MCF 10A (cell line): Measurements from ENCODE around the gene SRRM1. TPM values are rescaled to one million over a fixed set of nuclear protein-coding genes. Genes with fewer than 3 reads are reported as not detected.

Source experiments
- BruUV-seq: library from RNA; stranded (reverse); fragments of 400-500 nt; replicated peaks from 2 replicates; lab custom pipeline; 2021; lab: Mats Ljungman, UMichigan
- CTCF ChIA-PET: fragments of 300-600 bp; sonication (Branson Sonifier 250); formaldehyde crosslinking; extraction: SDS; loops from one replicate; lab custom pipeline; 2021; ENCODE audit warnings: antibody characterized with exemption, inconsistent platforms; lab: Yijun Ruan, JAX
- POLR2A ChIA-PET: fragments of 300-600, 350-650 bp; sonication (Branson Sonifier 250); formaldehyde crosslinking; extraction: SDS; loops from one replicate; lab custom pipeline; 2020; ENCODE audit warnings: antibody characterized with exemption, inconsistent platforms; lab: Yijun Ruan, JAX
- DNase-seq: peaks from one replicate; pipeline ENCODE4 v3.0.0-alpha.2; 2018; ENCODE audit not compliant: unreplicated experiment
- H3K27ac Mint-ChIP-seq: one replicate; pipeline ENCODE4 v1.8.0; 2022; ENCODE audit warnings: mild to moderate bottlenecking, low read depth, mixed read lengths; ENCODE audit not compliant: unreplicated experiment
- H3K27me3 Mint-ChIP-seq: one replicate; pipeline ENCODE4 v1.8.0; 2022; ENCODE audit warnings: mixed read lengths; ENCODE audit not compliant: insufficient read depth, unreplicated experiment
- H3K36me3 Mint-ChIP-seq: one replicate; pipeline ENCODE4 v1.8.0; 2022; ENCODE audit warnings: mild to moderate bottlenecking, moderate library complexity, mixed read lengths; ENCODE audit not compliant: insufficient read depth, unreplicated experiment
- H3K4me1 Mint-ChIP-seq: one replicate; pipeline ENCODE4 v1.8.0; 2022; ENCODE audit warnings: mixed read lengths; ENCODE audit not compliant: insufficient read depth, unreplicated experiment
- H3K4me3 Mint-ChIP-seq: one replicate; pipeline ENCODE4 v1.8.0; 2022; ENCODE audit warnings: mild to moderate bottlenecking, moderate library complexity, mixed read lengths; ENCODE audit not compliant: unreplicated experiment
- H3K9me3 Mint-ChIP-seq: one replicate; pipeline ENCODE4 v1.8.0; 2022; ENCODE audit warnings: mixed read lengths; ENCODE audit not compliant: unreplicated experiment
- CTCF ChIP-seq: fragments of 200-600 bp; IDR thresholded peaks from one replicate; pipeline ENCODE4 v1.8.0; 2022; ENCODE audit warnings: antibody characterized with exemption, mild to moderate bottlenecking; ENCODE audit not compliant: unreplicated experiment
- intact Hi-C: fragments of 100-400 bp; cut with micrococcal nuclease; formaldehyde crosslinking; loops from 2 replicates; pipeline ENCODE4 v1.14.1; 2022
- total RNA-seq: library from RNA; stranded (reverse); gene quantifications from 2 replicates; pipeline ENCODE4 v1.2.3, GENCODE V29; 2022

Gene SRRM1
- total RNA-seq, 1 experiment from 2014 or later, result 154 TPM

- TF ChIP-seq CTCF, result no peak
- Mint-ChIP-seq H3K36me3 (peaks cover 24% of the 10 kb centered on the region), H3K27ac (peak overlapping the region; percentile 99), H3K27me3 (peaks cover 7% of the 10 kb centered on the region), H3K4me3 (peak overlapping the region; percentile 98), H3K9me3 (no peaks in the 10 kb centered on the region), H3K4me1 (peaks cover 25% of the 10 kb centered on the region)
- no TSS peak for BruUV-seq
- CTCF ChIA-PET, result interaction anchor here (0.9 to 1.1 kb wide), 2 partner anchors 227 to 248 kb away, joined by 4 read pairs; partner anchors contain the start of gene NIPAL3
- DNase-seq, result peak; percentile 27
- POLR2A ChIA-PET, result interaction anchor here (0.6 to 5.9 kb wide), 18 partner anchors 32 to 1547 kb away, joined by 3 to 66 read pairs (median 4); partner anchors contain the start of genes NIPAL3 and STPG1
- intact Hi-C loops, result loop anchor here (5.0 kb wide), 2 partner anchors 106 to 191 kb away; partner anchors contain the start of gene CLIC4
Measured at GRCh38 chr1:24641646-24642151, 1.4 kb upstream of the SRRM1 start.

GRCh38 chr1:24643363-24644099 is 429 bp downstream of the SRRM1 start:
- intact Hi-C loops, result loop anchor here (5.0 kb wide), 2 partner anchors 104 to 189 kb away; partner anchors contain the start of gene CLIC4
- BruUV-seq, result no TSS peak
- CTCF ChIA-PET, result no interaction called here
- peaks cover 25% of the 10 kb centered on the region for H3K4me1 Mint-ChIP-seq
- peaks cover 42% of the 10 kb centered on the region for H3K36me3 Mint-ChIP-seq
- no peaks in the 10 kb centered on the region for H3K9me3 Mint-ChIP-seq
- H3K27ac Mint-ChIP-seq, result peak overlapping the region; percentile 99
- no peaks in the 10 kb centered on the region for H3K27me3 Mint-ChIP-seq
- TF ChIP-seq CTCF, result no peak
- DNase-seq, result no peak
- POLR2A ChIA-PET, result interaction anchor here (0.7 to 5.9 kb wide), 16 partner anchors 10 to 601 kb away, joined by 3 to 66 read pairs (median 5); partner anchors contain the start of genes NIPAL3, STPG1 and SYF2
- H3K4me3 Mint-ChIP-seq, result peak overlapping the region; percentile 98

GRCh38 chr1:24644100-24644384 is 940 bp downstream of the SRRM1 start:
- H3K9me3 Mint-ChIP-seq, result no peaks in the 10 kb centered on the region
- ChIA-PET POLR2A (interaction anchor here (0.6 to 5.9 kb wide), 15 partner anchors 10 to 601 kb away, joined by 3 to 66 read pairs (median 6); partner anchors contain the start of genes NIPAL3, STPG1 and SYF2), CTCF (interaction anchor here (0.6 to 1.0 kb wide), 2 partner anchors 137 to 445 kb away, joined by 3 to 4 read pairs; no protein-coding TSS in a partner anchor)
- DNase-seq, result peak; percentile 22
- H3K27me3 Mint-ChIP-seq, result no peaks in the 10 kb centered on the region
- BruUV-seq, result no TSS peak
- peaks cover 47% of the 10 kb centered on the region for H3K36me3 Mint-ChIP-seq
- peak overlapping the region; percentile 98 for H3K4me3 Mint-ChIP-seq
- H3K27ac Mint-ChIP-seq, result peak overlapping the region; percentile 99
- intact Hi-C loops, result loop anchor here (5.0 kb wide), 2 partner anchors 103 to 188 kb away; partner anchors contain the start of gene CLIC4
- peaks cover 25% of the 10 kb centered on the region for H3K4me1 Mint-ChIP-seq
- no peak for TF ChIP-seq CTCF

- ChIA-PET CTCF (interaction anchor here (0.7 kb wide), 2 partner anchors 27 to 74 kb away, joined by 3 to 4 read pairs; no protein-coding TSS in a partner anchor), POLR2A (interaction anchor here (0.7 kb wide), 1 partner anchor 1165 kb away, joined by 3 read pairs; no protein-coding TSS in a partner anchor)
- intact Hi-C loops, result no loop called here
- H3K9me3 Mint-ChIP-seq, result no peaks in the 10 kb centered on the region
- H3K27me3 Mint-ChIP-seq, result no peaks in the 10 kb centered on the region
- BruUV-seq, result no TSS peak
- H3K4me3 Mint-ChIP-seq, result no peak overlapping the region
- no peak for TF ChIP-seq CTCF
- DNase-seq, result no peak
- peaks cover 96% of the 10 kb centered on the region for H3K36me3 Mint-ChIP-seq
- H3K4me1 Mint-ChIP-seq, result peaks cover 15% of the 10 kb centered on the region
- no peak overlapping the region for H3K27ac Mint-ChIP-seq
Measured at GRCh38 chr1:24648919-24649318, 5.8 kb downstream of the SRRM1 start.
